Progenitor cell of endocrine pancreas (in vitro differentiated cells): ENCODE results near the gene CAMK1D. TPM values are rescaled to one million over a fixed set of nuclear protein-coding genes. Genes with fewer than 3 reads are reported as not detected.

Experiments used
- DNase-seq: peaks from one replicate; pipeline ENCODE4 v3.0.0; 2021; ENCODE audit warnings: low spot score; ENCODE audit not compliant: unreplicated experiment
- H3K27ac Mint-ChIP-seq: 2 replicates; pipeline ENCODE4 v1.8.0; 2021; ENCODE audit warnings: mild to moderate bottlenecking, moderate library complexity, mixed read lengths
- H3K27me3 Mint-ChIP-seq: 2 replicates; pipeline ENCODE4 v1.8.0; 2021; ENCODE audit warnings: mixed read lengths
- H3K36me3 Mint-ChIP-seq: 2 replicates; pipeline ENCODE4 v1.8.0; 2022; ENCODE audit warnings: mixed read lengths; ENCODE audit not compliant: insufficient read depth
- H3K4me1 Mint-ChIP-seq: 2 replicates; pipeline ENCODE4 v1.8.0; 2021; ENCODE audit warnings: low read depth, mixed read lengths
- H3K4me3 Mint-ChIP-seq: 2 replicates; pipeline ENCODE4 v1.8.0; 2021; ENCODE audit warnings: low read depth, mild to moderate bottlenecking, moderate library complexity, mixed read lengths
- H3K9me3 Mint-ChIP-seq: 2 replicates; pipeline ENCODE4 v1.8.0; 2021; ENCODE audit warnings: low read depth, mixed read lengths
- total RNA-seq: library from RNA; stranded (reverse); gene quantifications from 2 replicates; pipeline ENCODE4 v1.2.1, GENCODE V29; 2021
- TF ChIP-seq, protein P1 (sequence below): fragments of 200-600 bp; sonication (generic); IDR thresholded peaks from one replicate; pipeline ENCODE4 v1.5.0; 2021; ENCODE audit warnings: antibody characterized with exemption, mild to moderate bottlenecking; ENCODE audit not compliant: unreplicated experiment

CAMK1D gene
- total RNA-seq, 1 donor from 2014 or later: 10.8 TPM

DNA sequence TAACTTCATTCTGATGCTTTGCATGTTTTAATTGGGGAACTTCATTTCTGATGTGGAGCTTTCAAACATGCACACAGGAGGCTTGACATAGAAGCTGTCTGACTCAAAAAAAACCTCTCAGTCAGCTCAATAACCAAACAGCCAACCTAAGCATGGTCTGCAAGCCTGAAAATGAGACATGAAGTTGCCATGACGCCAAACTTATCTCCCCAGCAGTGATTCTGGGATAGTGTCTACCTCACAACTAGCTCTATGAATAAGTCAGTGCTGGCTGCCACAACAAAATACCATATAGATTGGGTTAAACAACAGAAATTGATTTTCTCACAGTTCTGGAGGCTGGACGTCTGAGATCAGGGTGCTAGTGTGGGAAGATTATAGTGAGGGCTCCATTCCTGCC is 408.0 kb downstream of the CAMK1D start:
- Mint-ChIP-seq H3K27me3 (no peaks in the 10 kb centered on the region), H3K27ac (peak overlapping the region; percentile 62), H3K4me1 (peaks cover 5% of the 10 kb centered on the region), H3K4me3 (no peak overlapping the region), H3K36me3 (peaks cover 1% of the 10 kb centered on the region), H3K9me3 (peaks cover 3% of the 10 kb centered on the region)
- TF ChIP-seq, protein P1, sequence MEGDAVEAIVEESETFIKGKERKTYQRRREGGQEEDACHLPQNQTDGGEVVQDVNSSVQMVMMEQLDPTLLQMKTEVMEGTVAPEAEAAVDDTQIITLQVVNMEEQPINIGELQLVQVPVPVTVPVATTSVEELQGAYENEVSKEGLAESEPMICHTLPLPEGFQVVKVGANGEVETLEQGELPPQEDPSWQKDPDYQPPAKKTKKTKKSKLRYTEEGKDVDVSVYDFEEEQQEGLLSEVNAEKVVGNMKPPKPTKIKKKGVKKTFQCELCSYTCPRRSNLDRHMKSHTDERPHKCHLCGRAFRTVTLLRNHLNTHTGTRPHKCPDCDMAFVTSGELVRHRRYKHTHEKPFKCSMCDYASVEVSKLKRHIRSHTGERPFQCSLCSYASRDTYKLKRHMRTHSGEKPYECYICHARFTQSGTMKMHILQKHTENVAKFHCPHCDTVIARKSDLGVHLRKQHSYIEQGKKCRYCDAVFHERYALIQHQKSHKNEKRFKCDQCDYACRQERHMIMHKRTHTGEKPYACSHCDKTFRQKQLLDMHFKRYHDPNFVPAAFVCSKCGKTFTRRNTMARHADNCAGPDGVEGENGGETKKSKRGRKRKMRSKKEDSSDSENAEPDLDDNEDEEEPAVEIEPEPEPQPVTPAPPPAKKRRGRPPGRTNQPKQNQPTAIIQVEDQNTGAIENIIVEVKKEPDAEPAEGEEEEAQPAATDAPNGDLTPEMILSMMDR: no peak
- no peak for DNase-seq

DNA sequence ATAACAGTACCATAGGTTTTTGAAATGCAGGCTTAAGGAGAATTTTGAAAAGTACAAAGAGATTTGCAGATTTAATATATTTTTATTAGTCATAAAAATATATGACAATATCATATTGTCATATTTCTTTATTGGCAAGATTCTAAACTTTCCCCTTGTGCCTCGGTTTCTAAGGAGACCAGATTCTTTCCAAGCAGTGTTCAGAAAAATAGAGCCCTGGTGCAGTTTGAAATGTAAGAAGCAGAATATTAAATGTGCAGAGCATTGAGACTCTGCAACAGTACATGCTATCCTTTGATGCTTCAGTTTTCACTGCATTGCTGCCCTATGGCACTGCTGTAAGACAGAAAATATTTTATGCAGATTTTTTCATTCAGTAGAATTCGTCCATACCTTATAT is 408.9 kb downstream of the CAMK1D start:
- no peak overlapping the region for H3K4me3 Mint-ChIP-seq
- TF ChIP-seq, protein P1: no peak
- H3K36me3 Mint-ChIP-seq: peaks cover 1% of the 10 kb centered on the region
- DNase-seq: no peak
- H3K27me3 Mint-ChIP-seq: no peaks in the 10 kb centered on the region
- peaks cover 5% of the 10 kb centered on the region for H3K4me1 Mint-ChIP-seq
- H3K27ac Mint-ChIP-seq: no peak overlapping the region
- peaks cover 3% of the 10 kb centered on the region for H3K9me3 Mint-ChIP-seq

DNA sequence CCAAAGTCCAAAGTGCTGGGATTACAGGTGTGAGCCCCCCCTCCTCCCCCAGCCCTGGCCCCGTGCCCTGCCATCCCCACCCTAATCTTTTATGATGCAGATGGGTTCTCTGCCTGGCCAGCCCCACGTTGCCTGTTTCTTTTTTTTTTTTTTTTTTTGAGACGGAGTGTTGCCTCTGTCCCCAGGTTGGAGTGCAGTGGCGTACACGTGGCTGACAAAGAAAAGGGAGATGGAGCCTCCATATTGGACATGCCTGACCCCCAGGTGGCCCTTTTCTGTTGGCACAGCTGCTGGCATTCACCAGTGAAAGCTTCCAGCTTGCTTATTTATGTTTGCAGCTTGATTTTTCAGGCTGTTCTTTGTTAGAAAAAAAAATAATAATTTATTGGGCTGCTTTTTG is 416.9 kb downstream of the CAMK1D start:
- TF ChIP-seq, protein P1: no peak
- no peaks in the 10 kb centered on the region for H3K9me3 Mint-ChIP-seq
- no peaks in the 10 kb centered on the region for H3K27me3 Mint-ChIP-seq
- H3K4me1 Mint-ChIP-seq: peaks cover 1% of the 10 kb centered on the region
- H3K27ac Mint-ChIP-seq: no peak overlapping the region
- no peak for DNase-seq
- H3K4me3 Mint-ChIP-seq: no peak overlapping the region
- peaks cover under 1% of the 10 kb centered on the region for H3K36me3 Mint-ChIP-seq

DNA sequence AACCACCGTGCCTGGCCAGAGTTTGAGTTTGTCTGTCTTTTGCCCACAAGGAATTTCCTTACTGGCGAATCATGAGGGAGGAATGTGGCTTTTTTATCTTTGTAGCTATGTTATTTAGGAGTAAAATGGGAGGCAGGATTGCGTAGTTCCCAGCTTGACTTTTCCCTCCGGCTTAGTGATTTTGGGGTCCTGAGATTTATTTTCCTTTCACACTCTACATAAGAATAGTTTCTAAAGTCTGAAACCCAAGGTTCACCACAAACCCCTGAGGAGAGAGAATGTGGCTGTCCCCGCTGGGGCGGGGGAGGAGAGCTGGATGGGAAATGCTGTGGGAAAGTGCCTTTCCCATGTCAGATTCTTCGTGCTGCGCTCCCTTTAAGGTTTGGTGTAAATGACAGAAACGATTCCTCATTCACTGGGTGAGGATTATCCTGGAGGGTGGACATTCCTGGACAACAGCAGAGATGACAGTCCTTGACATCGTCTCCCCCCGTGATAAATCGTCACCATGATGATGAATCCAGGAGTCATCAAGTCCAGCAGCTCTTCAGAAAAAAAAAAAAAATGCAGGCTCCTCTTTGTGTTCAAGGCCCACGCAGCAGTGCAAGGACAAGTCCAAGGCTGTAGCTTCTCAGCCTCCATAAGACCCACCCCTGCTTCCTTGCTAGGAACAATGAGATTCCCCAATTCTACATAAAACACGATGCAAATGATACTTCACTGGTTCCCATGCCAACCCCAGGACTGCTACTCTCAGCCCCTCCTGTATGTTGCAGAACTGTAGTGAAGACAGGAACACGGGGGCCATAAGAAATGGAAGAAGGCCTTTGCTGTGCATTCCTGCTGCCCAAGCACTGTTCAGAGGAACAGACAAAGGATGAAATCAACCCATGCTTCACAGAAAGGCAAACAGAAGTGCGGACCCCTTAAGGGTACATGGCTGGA is 419.1 kb downstream of the CAMK1D start:
- H3K4me3 Mint-ChIP-seq: no peak overlapping the region
- no peaks in the 10 kb centered on the region for H3K36me3 Mint-ChIP-seq
- H3K27me3 Mint-ChIP-seq: no peaks in the 10 kb centered on the region
- no peak for DNase-seq
- peak overlapping the region; percentile 8 for H3K27ac Mint-ChIP-seq
- no peaks in the 10 kb centered on the region for H3K9me3 Mint-ChIP-seq
- TF ChIP-seq, protein P1: no peak
- peaks cover 1% of the 10 kb centered on the region for H3K4me1 Mint-ChIP-seq

DNA sequence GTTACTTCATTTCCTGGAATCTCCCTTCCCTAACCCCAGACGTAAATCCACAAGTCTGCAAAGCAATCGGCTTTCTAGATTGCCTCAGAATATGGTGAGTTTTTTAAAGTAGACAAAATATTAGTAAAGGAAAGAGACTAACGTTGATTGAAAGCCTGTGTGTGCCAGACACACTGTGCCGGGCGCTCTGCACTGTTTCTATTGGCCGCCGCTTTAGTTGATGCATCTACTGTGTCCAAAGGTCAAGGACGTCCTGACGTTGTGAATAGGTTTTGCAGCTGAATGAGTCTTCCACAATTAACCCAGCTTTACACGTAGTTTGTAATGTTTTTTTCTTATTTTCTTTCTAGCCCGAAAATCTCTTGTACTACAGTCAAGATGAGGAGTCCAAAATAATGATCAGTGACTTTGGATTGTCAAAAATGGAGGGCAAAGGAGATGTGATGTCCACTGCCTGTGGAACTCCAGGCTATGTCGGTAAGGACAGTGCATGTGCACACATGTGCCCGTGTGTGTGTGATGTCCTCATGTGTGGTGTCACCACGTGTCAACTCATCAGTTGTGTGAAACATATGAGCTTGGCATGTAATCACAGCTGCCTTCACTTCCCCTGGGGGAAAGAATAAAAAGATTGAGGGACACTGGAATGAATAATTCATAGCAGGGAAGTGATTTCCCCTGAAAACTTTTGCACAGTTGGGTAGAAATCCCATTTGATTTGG is 420.1 kb downstream of the CAMK1D start:
- Mint-ChIP-seq H3K4me1 (peaks cover 4% of the 10 kb centered on the region), H3K4me3 (no peak overlapping the region), H3K36me3 (no peaks in the 10 kb centered on the region), H3K27me3 (no peaks in the 10 kb centered on the region), H3K9me3 (no peaks in the 10 kb centered on the region), H3K27ac (no peak overlapping the region)
- no peak for DNase-seq
- TF ChIP-seq, protein P1: no peak
